Measurements from ENCODE around the gene PARN. TPM values are rescaled to one million over a fixed set of nuclear protein-coding genes. Genes with fewer than 3 reads are reported as not detected.
A peak's percentile ranks its signal among the peaks of the same experiment; 100 is the strongest.

The PARN gene
- total and polyA plus RNA-seq, 9 of the 15 experiments (the other 6 are each of a cell fraction or from before 2014, with no cell fraction given) = 9.6 to 51.3 (median 40.4) TPM

DNA sequence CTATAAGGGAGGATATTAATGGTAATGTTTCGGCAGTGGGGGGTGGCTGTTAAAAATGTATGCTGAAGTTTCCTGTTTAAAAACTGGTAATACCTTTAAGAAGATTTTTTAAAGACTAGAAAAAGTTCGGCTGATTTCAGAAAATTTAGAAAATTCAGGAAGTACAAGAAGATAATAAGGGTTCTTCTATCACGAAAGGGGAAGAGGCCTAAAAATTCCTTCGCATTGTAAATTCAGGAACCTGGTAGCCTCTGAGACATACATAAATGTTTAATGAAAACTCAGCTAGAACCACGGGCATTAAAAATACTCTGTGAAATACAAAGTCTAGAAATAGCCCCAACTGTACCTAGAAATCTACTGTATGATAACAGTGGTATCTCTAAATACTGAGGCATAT lies 181.2 kb downstream of the PARN start:
- Histone ChIP-seq H3K36me3 (ENCODE audit: control insufficient read depth, insufficient read depth, low read length) (peaks cover 9% of the 10 kb centered on the region; the same call in 2 of the 3 replicates), H3K9me1 (ENCODE audit: control insufficient read depth, insufficient read depth, low read length) (no peaks in the 10 kb centered on the region), H3K9ac (ENCODE audit: insufficient read depth in 1 of 2, low read depth in 2 of 2, low read length in 2 of 2) (no peak overlapping the region), H4K20me1 (replicated peaks; ENCODE audit: control insufficient read depth, insufficient read depth, low read length) (no peaks in the 10 kb centered on the region), H3K4me1 (replicated peaks in 1 of 2; ENCODE audit: control insufficient read depth in 2 of 2, insufficient read depth in 2 of 2, low read length in 2 of 2) (no peaks in the 10 kb centered on the region), H3K27ac (ENCODE audit: extremely low read depth, low read depth, low read length) (no peak overlapping the region), H3K4me2 (ENCODE audit: insufficient read depth, low read length) (no peak overlapping the region), H3K9me3 (replicated peaks; ENCODE audit: control insufficient read depth, insufficient read depth, low read depth, low read length) (no peaks in the 10 kb centered on the region), H3K79me2 (ENCODE audit: control insufficient read depth, insufficient read depth, low read length) (no peaks in the 10 kb centered on the region), H3K4me3 (no peak overlapping the region), H2AFZ (ENCODE audit: low read depth, low read length) (no peak overlapping the region), H3K27me3 (ENCODE audit: control insufficient read depth in 2 of 2, insufficient read depth in 2 of 2, low read length in 2 of 2) (no peaks in the 10 kb centered on the region)
- TF ChIP-seq ZNF316 (IDR thresholded peaks at IDR 0.05) (no peak), CTBP1 (IDR thresholded peaks at IDR 0.05; ENCODE audit: borderline replicate concordance) (no peak), ILK (tag; IDR thresholded peaks at IDR 0.05; ENCODE audit: borderline replicate concordance, low read depth) (no peak)
- BruUV-seq (replicated peaks) = no TSS peak
- POLR2A ChIA-PET = no interaction called here
- CTCF ChIA-PET (ENCODE audit: low intra/inter-chr PET ratio) = no interaction called here
- in situ Hi-C loops (cut with MboI) = no loop called here
- intact Hi-C loops (cut with micrococcal nuclease) = no loop called here
- ATAC-seq (no peak), FAIRE-seq (no peak), DNase-seq (ENCODE audit: extremely low read depth in 1 of 4, low spot score in 3 of 4) (no peak)
- WGBS (ENCODE audit: insufficient coverage, low coverage, missing lambda C conversion rate) = 81% methylated on average over 5 of the region's 5 CpGs

DNA sequence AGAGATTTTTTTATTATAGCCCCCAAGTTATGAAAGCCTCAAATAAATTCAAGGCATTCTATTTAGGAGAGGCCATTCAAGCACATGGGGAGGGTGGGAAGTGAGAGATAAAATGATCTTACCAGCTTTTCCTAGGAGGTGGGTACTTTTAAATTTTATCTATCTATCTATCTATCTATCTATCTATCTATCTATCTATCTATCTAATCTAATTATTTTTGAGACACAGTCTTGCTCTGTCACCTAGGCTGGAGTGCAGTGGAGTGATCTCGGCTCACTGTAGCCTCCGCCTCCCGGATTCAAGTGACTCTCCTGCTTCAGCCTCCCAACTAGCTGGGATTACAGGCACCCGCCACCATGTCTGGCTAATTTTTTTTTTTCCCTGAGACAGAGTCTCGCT lies 182.3 kb downstream of the PARN start:
- no peaks in the 10 kb centered on the region for H3K9me3 ChIP-seq (replicated peaks; ENCODE audit: control insufficient read depth, insufficient read depth, low read depth, low read length)
- H3K4me1 ChIP-seq (replicated peaks in 1 of 2; ENCODE audit: control insufficient read depth in 2 of 2, insufficient read depth in 2 of 2, low read length in 2 of 2) = no peaks in the 10 kb centered on the region
- no peak overlapping the region for H3K4me2 ChIP-seq (ENCODE audit: insufficient read depth, low read length)
- no peak overlapping the region for H2AFZ ChIP-seq (ENCODE audit: low read depth, low read length)
- H3K9me1 ChIP-seq (ENCODE audit: control insufficient read depth, insufficient read depth, low read length) = no peaks in the 10 kb centered on the region
- in situ Hi-C loops (cut with MboI) (no loop called here), intact Hi-C loops (cut with micrococcal nuclease) (no loop called here)
- ChIA-PET POLR2A (interaction anchor here (0.6 to 1.1 kb wide), 2 partner anchors 11 to 178 kb away, joined by 4 read pairs; no protein-coding TSS in a partner anchor), CTCF (ENCODE audit: low intra/inter-chr PET ratio) (no interaction called here)
- WGBS (ENCODE audit: insufficient coverage, low coverage, missing lambda C conversion rate) = 85% methylated on average over 5 of the region's 5 CpGs
- BruUV-seq (replicated peaks) = no TSS peak
- no peak overlapping the region for H3K4me3 ChIP-seq
- DNase-seq (ENCODE audit: extremely low read depth in 1 of 4, low spot score in 3 of 4) = no peak
- H3K36me3 ChIP-seq (ENCODE audit: control insufficient read depth, insufficient read depth, low read length) = peaks cover 9% of the 10 kb centered on the region; the same call in 2 of the 3 replicates
- TF ChIP-seq JUND (IDR thresholded peaks at IDR 0.05; ENCODE audit: borderline replicate concordance, low read depth, low read length) = no peak
- TF ChIP-seq JUND (tag; IDR thresholded peaks at IDR 0.05; ENCODE audit: borderline replicate concordance, low read depth, low read length) = no peak
- no peak for TF ChIP-seq RBM17 (IDR thresholded peaks at IDR 0.05; ENCODE audit: borderline replicate concordance, low read depth, low read length)
- TF ChIP-seq SMAD4 (CRISPR knock-in tag; conservative IDR thresholded peaks at IDR 0.05) = no peak
- no peak for TF ChIP-seq HCFC1 (IDR thresholded peaks at IDR 0.05; ENCODE audit: low read depth, low read length)
- peak; percentile 95 for TF ChIP-seq DACH1 (IDR thresholded peaks at IDR 0.05; ENCODE audit: partially characterized antibody)
- H4K20me1 ChIP-seq (replicated peaks; ENCODE audit: control insufficient read depth, insufficient read depth, low read length) = no peaks in the 10 kb centered on the region
- H3K79me2 ChIP-seq (ENCODE audit: control insufficient read depth, insufficient read depth, low read length) = no peaks in the 10 kb centered on the region
- no peak for FAIRE-seq
- no peaks in the 10 kb centered on the region for H3K27me3 ChIP-seq (ENCODE audit: control insufficient read depth in 2 of 2, insufficient read depth in 2 of 2, low read length in 2 of 2)
- no peak overlapping the region for H3K9ac ChIP-seq (ENCODE audit: insufficient read depth in 1 of 2, low read depth in 2 of 2, low read length in 2 of 2)
- no peak for ATAC-seq
- no peak overlapping the region for H3K27ac ChIP-seq (ENCODE audit: extremely low read depth, low read depth, low read length)

Measured in K562 (cell line).